ENCODE measurements around the gene MPP3.

The MPP3 gene

GRCh38 chr17:43832168-43832975 lies 574 bp downstream of the MPP3 start:
- peak; percentile 84 for DNase-seq (ENCODE audit: low read depth)

- no peak for DNase-seq (ENCODE audit: low read depth)
These were observed 1.3 kb downstream of the MPP3 start for GRCh38 chr17:43831633-43832032.

DNA sequence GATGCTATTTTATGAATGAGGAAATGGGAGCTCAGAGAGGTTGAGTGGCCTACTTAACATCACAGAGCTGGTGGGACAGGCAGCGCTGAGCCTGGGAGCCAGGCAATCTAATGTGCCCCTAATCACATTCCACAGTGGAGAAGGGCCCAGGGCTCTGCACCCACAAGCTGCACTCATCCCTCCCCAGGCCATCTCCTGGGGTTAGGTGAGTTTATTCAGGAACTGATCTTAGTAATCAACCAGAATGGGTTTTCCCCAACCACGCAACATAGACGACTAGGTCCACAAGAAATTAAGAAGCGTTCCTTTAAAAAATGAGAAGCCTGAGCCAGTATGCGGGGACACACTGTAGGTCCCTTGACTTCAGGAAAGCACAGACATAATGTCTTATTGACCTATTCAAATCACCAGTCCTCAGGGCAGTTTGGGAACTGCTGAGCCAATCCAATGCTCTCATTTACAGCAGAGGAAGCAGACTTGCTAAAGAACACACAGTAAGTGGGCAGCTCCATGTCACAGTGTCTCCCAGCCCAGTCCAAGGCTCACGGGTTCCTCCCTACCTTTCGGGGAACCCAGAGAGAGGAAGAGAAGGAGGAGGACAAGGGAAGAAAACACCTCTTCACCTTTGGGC lies 2.3 kb downstream of the MPP3 start:
- no peak for DNase-seq (ENCODE audit: low read depth)

DNA sequence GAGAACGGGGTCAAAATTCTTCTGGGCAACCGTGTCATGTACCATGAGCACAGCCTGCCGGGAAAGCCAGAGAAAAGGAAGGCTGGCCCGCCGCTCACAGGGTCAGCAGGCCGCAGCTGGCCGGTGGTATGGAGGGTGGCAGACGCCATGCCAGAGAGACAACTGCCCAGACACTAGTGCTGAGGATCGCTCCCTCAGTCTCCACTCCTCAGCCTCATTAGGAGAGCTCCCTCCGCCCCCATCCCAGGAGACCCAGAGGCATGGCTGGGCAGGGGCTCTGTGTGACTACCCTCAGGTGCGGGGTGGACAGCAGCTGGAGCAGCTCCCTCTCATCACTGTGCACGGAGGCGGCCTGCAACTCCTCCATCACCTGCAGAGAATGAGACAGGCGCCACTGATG lies 3.2 kb downstream of the MPP3 start:
- DNase-seq (ENCODE audit: low read depth) = no peak

DNA sequence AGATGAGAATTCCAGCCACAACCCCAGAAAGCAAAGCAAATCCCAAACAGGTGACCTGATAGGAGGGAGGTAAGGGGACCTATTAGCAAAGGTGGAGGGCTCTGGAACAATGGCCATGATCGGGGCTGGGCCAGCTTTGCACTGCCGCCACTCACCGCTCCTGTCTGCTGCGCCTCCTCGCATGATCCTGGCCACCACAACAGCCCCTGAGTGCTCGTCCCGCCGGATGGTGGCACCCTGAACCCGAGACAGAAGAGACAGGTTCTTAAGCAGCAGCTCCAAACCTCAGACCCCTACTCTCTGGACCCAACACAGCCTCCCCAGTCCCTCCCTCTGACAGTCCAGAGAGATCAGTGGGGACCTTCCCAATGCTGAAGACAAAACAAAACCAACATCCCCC lies 5.3 kb downstream of the MPP3 start:
- no peak for DNase-seq (ENCODE audit: low read depth)

- DNase-seq (ENCODE audit: low read depth) = no peak
These were observed 6.7 kb downstream of the MPP3 start for GRCh38 chr17:43826206-43826605.

DNA sequence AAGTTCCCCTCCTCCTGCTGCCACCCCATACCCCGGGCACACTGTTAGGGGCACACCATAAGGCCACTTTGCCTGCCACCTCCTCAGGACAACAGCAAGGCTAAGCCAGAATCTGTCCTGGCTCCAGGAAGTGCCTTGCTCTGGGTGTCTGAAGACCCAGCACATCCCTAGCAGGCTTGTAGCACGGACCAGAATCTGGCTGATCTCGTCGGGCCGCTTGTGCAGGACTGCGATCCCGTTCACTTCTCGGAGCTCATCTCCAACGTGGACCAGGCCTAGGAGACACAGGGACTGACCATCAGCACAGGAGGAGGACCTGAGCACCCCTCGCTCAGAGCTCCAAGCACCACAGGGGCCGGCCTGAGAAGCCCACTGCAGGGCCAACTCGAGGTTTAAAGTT lies 7.4 kb downstream of the MPP3 start:
- no peak for DNase-seq (ENCODE audit: low read depth)

- DNase-seq (ENCODE audit: low read depth) = peak; percentile 41
These were observed 9.4 kb downstream of the MPP3 start for GRCh38 chr17:43823350-43824084.

- no peak for DNase-seq (ENCODE audit: low read depth)
These were observed 10.3 kb downstream of the MPP3 start for GRCh38 chr17:43822570-43823190.

GRCh38 chr17:43820759-43821158 lies 12.2 kb downstream of the MPP3 start:
- DNase-seq (ENCODE audit: low read depth) = no peak

DNA sequence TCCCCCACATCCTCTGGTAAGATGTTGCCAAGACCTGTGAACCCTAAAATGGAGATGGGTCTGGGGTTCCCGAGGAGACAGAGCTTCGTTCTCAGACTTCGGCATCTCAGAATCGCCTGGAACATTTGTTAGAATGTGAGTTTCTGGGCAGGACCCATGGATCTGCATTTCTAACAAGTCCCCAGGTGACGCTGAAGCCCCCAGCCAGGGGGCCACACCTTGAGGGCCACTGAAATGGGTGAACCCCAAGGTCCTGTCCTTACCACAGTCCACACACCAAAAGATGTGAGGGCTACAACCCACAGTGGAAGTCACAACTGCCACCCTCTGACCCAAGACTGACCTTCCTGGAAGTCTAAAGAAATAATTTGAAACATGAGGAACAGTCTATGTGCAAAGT lies 14.0 kb downstream of the MPP3 start:
- no peak for DNase-seq (ENCODE audit: low read depth)

DNA sequence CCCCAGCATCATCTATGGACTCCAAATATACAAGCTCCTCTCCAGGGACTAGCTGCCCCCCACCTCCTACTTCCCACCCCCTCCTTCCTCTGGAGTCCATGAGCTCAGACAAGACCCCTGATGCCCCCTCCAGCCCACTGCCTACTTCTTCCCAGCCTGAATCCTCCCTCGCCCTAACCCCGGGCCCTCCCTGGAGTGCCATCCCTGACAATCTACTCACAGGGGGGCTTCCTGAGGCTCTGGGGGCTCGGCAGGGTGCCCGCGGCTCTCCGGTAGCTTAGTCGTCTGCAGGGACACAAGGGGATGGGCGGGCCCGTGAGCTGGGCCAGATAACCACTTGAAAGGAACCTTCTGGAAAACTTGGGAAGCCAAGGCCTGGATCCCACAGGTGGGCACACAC lies 15.1 kb downstream of the MPP3 start:
- DNase-seq (ENCODE audit: low read depth) = no peak

- no peak for DNase-seq (ENCODE audit: low read depth)
These were observed 16.3 kb downstream of the MPP3 start for GRCh38 chr17:43816336-43817320.

DNA sequence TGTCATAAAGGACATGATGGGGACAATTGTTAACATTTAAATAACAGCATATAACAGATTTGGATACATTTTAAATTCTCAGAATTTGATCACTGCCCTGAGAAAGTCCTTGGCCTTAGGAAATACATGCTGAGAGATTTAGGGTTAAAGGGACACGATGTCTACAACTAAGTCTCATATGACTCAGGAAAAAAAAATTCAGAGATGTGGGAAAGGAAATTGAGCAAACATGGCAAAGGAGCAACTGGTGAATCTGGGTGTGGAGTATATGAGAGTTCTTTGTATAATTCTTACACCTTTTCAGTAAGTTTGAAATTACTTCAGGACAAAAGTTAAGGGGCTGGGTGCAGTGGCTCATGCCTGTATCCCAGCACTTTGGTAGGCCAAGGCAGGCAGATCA lies 18.2 kb downstream of the MPP3 start:
- peak; percentile 88 for DNase-seq (ENCODE audit: low read depth)

DNA sequence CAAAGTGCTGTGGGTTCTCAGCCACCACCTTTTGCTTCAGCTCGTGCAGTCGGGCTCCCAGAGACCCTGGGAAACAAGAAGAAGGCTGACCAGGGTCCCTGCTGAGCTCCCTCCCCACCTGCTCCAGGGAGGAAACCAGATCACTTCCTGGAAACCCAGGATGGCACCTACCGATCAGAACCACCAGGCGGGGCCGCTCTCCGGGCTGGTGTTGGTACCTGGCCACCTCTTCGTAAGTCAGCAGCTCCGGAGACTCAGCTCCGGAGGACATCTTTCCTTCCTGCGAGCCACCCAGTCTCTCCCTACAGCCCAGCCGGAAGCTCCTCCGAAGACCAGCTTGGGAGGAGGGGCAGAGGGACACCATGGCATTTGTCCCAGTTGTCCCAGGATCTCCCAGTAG lies 18.9 kb downstream of the MPP3 start:
- DNase-seq (ENCODE audit: low read depth) = no peak

GRCh38 chr17:43813386-43813785 lies 19.6 kb downstream of the MPP3 start:
- DNase-seq (ENCODE audit: low read depth) = no peak

- DNase-seq (ENCODE audit: low read depth) = no peak
These were observed 20.3 kb downstream of the MPP3 start for GRCh38 chr17:43812396-43813265.

GRCh38 chr17:43810823-43811222 lies 22.1 kb downstream of the MPP3 start:
- no peak for DNase-seq (ENCODE audit: low read depth)

DNA sequence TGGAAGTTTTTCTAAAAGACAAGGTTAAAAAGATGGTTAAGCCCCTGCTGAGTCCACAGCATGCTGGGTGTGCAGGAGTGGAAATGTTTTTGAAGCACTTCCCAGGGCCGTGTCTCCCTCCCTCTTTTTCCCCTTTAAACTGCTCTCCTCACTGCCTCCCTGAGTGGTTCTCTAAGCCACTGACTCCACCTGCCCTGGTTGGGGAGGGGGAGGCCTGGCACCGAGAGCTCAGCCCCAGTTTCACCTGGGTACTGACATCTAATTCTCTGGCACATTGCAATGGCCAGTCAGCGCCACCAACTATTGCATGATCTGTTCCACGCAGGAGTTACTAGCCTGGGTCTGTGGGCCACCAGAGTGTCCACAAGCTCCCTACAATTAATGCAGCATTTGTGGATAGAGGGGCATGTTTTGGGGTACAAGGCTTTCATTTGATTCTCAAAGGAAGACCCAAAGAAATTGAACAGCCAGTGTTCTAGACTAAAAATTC lies 22.7 kb downstream of the MPP3 start:
- no peak for DNase-seq (ENCODE audit: low read depth)

- DNase-seq (ENCODE audit: low read depth) = no peak
These were observed 23.8 kb downstream of the MPP3 start for GRCh38 chr17:43809121-43809520.

All from EH (cell line).